Activated CD8-positive, alpha-beta memory T cell treated with anti-CD3 and anti-CD28 coated beads for 4 hours (primary cell): ENCODE data around the gene RCCD1.
"Not testable (repeated sequence)": the region's sequence is repeated elsewhere in the genome, so short reads cannot be mapped to it uniquely, and the experiment has no call there.

Source experiments
- DNase-seq, 2 donors: peaks; one replicate each; pipeline ENCODE4 v3.0.0-alpha.2; 2020; ENCODE audit warnings: low read depth in 2 of 2

Gene RCCD1

GRCh38 chr15:90918034-90918788, 36.5 kb upstream of the RCCD1 start:
- DNase-seq: no peak

GRCh38 chr15:90918835-90919234, 35.8 kb upstream of the RCCD1 start:
- DNase-seq: no peak

GRCh38 chr15:90921887-90922286, 32.8 kb upstream of the RCCD1 start:
- DNase-seq: no peak

DNA sequence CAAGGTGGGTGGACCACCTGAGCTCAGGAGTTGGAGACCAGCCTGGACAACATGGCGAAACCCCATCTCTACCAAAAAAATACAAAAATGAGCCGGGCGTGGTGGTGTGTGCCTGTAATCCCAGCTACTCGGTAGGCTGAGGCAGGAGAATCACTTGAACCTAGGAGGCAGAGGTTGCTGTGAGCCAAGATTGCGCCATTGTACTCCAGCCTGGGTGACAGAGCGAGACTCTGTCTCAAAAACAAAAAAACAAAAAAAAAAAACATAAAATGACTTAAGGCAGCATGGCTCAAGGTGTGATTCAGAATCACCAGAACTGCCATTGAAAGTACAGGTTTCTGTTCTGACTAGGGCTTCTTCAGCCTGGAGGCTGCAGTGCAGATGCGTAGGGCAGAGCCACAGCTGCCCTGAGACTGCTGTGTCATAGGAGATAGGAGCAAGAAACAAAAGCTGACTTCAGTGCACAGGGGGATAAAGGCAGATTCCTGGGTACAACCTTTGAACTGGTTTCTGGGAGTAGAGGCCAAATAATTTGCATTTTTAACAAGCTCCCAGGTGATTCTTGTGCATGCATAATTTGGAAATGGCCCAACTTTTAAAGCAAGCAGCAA, 31.9 kb upstream of the RCCD1 start:
- not testable (repeated sequence) for DNase-seq

DNA sequence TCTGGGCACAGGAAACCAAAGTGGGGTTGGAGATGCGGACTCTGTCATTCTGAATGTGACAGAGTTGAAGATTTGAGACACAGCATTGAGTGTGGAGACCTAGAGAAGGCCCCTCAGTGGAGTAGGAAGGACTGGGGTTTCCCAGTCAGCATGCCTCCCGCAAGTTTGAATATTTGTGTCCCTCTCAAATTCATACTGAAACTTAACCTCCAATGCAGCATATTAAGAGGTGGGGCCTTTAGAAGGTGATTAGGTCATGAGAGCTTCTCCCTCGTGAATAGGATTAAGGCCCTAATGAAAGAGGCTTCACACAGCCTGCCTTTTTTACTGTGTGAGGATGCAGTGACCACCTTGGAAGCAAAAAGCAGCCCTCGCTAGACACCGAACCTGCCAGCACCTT, 30.3 kb upstream of the RCCD1 start:
- no peak for DNase-seq

DNA sequence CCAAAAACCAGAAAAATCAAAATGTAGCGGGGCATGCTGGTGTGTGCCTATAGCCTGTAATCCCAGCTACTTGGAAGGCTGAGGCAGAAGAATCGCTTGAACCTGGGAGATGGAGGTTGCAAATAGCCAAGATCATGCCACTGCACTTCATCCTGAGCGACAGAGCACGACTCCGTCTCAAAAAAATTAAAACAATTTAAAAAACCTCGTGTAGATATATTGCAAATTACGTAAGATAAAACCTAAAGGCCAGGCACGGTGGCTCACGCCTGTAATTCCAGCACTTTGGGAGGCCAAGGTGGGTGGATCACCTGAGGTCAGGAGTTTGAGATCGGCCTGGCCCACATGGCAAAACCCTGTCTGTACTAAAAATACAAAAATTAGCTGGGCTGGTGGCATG, 27.9 kb upstream of the RCCD1 start:
- DNase-seq: not testable (repeated sequence)

- DNase-seq: not testable (repeated sequence)
Measured at GRCh38 chr15:90928106-90928505, 26.6 kb upstream of the RCCD1 start.

DNA sequence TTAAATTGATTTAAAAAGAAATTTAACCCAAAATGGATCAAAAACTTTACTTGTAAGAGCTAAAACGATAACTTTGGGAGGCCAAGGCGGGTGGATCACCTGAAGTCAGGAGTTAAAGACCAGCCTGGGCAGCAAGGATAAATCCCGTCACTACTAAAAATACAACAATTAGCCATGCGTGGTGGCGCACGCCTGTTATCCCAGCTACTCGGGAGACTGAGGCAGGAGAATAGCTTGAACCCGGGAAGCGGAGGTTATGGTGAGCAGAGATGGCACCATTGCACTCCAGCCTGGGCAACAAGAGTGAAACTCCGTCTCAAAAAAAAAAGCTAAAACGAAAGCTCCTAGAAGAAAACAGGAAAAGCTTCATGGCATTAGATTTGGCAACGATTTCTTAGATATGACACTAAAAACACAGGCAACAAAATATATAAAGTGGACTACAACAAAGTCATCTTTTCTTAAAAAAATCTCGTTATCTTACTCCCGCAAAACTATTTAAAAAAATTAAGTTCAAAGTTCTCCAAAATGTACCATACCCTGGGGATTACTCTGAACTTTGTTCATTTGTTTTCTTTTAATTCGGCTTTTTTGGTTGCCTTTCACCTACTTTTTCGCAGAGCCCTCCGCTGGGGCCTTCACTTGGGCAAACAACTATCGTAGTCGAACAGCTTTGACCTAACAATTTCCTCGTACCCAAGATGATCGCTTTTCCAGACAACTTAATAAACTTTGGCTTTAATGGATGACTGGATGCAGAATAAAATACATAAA, 25.3 kb upstream of the RCCD1 start:
- no peak for DNase-seq

DNA sequence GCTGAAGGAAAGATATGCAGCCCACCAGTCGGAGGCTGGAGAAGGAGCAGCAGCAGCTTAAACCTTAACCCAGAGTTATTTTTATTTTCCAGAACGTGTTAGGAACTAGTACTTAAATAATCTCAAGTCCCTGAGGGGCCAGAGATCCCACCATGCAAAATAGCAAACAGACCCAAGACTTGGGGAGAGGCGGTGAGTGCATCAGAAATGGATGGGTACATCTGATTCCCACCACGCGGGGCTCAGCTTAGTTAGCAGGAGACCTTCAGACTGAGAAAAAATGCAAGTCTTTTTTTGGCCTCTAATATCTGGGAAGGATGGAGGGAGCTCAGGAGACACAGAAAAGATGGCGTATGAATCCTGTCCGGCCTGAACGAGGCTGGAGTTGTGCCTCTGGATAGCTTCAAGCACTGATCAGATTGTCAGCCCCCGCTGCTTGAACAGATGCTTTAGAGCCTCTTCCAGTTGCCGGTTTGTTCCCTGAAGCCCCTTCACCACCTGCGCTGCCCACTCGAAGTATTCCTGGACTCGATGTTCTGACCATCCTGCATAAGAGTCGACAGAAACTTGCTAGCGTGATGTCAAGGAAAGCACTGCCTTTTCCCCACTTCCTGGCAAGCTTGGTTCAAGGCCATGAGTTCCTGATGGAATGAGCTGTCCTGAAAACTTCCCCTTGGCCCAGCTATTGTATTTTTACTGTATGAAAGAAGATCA, 23.7 kb upstream of the RCCD1 start:
- DNase-seq: no peak

DNA sequence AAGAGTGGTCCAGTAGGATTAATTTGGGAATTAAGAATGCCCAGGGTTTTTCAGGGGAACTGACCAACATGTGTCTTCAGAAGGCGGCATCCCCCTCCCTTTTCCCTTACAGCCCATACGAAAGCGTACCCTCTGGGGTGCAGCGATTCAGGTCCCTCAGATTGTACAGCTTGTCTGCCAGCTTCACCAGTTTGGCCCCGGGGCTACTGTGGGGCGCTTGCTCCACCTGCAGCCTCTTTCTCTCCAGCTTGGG, 23.2 kb upstream of the RCCD1 start:
- no peak for DNase-seq

- DNase-seq: peak; percentile 74 to 78
Measured at GRCh38 chr15:90931828-90932659, 22.6 kb upstream of the RCCD1 start, which contains the start of gene HDDC3. TSS of gene HDDC3 (minus strand) at chr15:90932549. CDS start at chr15:90932540, 9 bp downstream.

DNA sequence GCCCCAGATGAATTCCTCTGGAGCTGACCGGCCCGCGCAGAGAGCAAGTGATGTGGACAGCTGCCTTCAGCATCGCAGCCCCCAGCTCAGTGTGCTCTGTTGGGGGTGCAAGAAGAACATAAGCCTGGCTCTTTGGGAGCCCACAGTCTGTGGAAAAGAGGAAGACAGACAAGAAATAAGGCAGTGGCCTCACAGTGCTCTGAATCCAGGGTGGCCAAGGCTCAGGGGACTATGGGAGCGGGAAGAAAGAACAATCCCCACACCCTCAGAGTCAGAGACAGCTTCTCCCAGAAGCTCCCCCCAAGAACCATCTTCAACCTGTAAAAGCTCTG, 22.1 kb upstream of the RCCD1 start:
- no peak for DNase-seq

DNA sequence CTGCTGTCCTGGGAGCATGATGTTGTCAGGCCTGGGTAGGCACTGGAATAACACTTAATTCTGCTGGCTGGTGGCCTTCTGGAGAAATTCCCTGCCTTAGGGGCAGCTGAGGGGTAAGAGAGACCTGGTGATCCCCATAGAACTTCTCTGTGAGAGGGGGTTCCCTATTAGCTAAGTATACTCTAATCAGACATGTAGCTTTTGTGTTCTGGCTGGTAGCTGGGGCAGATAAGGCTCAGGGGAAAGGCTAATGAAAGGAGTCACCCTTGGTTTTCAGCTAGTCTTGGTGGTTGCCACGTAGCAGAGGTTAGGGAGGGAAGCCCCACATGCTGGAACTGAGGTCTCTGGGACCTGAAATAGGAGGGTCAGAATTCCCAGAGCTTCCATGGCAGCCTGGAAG, 21.4 kb upstream of the RCCD1 start:
- no peak for DNase-seq

- DNase-seq: peak; percentile 64 to 72
Measured at GRCh38 chr15:90934256-90934948, 20.3 kb upstream of the RCCD1 start.

DNA sequence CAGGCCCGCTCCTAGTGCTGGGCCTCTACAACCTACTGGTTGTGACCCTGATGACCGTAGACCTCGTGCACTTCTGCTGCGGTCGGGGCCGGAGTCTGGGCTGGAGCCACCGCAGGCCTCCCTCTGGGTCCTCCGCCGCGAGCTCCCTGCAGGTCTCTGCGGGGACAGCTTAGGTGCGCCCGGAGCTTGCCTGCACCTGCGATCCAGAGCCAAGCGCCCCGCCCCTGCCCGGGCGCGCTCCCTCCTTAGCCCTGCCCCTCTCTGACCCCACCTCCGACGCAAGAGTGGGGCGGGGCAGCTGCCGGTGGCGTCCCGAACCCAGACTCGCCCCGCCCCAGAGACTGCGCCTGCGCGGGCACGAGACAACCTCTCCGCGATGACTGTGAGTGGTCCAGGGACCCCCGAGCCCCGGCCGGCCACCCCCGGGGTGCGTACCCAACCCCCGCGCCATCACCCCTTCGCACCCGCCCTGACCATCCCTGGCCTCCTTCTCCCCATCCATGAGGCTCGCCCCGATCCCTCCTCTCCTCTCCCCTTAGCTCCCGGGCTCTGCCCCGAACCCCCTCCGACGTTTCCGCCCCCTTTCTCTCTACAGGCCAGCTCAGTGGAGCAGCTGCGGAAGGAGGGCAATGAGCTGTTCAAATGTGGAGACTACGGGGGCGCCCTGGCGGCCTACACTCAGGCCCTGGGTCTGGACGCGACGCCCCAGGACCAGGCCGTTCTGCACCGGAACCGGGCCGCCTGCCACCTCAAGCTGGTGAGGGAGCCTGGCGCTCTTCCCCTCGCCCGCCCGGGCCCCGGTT, 19.5 kb upstream of the RCCD1 start, which contains the start of gene UNC45A:
Gene UNC45A (plus strand): TSS at position 337 of the 803 bp plus-strand sequence. CDS start 40 bp downstream, at position 377.
- peak; percentile 90 to 93 for DNase-seq

DNA sequence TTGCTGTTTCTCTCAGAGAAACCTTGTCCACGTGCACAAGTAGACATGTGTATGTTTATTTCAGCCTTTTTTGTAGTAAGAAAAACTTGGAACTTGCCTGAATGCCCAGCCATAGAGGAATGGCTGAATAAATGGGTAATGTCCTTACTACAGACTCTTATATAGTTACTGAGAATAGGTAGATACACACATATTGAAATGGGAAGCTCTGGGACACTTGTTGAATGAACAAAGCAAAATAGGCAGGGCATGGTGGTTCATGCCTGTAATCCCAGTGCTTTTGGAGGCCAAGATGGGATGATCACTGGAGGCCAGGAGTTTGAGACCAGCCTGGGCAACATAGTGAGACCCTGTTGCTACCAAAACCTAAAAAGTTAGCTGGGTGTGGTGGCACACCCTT, 17.9 kb upstream of the RCCD1 start:
- DNase-seq: no peak

DNA sequence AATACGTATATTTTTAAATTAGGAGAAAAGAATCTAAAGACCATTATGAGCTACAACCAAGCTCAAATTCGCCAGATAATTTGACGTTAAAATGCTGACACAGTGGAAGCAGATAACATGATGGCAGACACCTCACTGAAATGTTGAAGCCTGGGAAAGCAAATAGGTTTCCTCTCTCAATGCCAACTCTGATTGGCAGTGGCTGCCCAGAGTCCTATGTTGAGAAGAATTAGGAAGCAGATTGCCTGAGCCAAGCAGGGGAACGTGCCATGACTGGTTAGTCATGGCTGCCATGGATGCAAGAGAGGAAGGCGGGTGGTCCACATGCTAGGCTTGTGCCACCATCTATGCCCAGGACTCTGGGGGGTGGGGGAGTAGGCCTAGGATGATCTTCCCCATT, 16.4 kb upstream of the RCCD1 start:
- no peak for DNase-seq

GRCh38 chr15:90939756-90940155, 14.9 kb upstream of the RCCD1 start:
- no peak for DNase-seq

DNA sequence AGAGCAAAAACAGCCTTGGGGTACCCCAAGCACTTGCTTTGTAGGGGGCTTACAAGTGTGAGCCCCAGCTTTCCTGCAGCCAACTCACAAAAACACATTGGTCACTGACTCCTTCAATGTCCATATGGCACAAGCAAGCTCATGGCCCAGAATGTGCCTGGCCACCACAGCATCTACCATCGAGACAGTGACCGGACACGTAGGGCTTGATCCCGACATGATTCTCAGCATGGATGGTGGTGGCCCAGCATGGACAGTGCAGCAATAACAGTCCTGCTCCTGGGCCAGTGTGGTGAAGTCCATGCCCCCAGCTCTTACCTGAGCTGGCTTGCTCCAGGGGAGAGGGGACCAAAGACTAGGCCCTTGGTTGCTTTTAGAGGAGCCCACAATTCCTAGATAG, 13.6 kb upstream of the RCCD1 start:
- DNase-seq: no peak
